Measurements from ENCODE around the gene MMP19. TPM values are rescaled to one million over a fixed set of nuclear protein-coding genes. Genes with fewer than 3 reads are reported as not detected.

The MMP19 gene
- total RNA-seq, 2 donors from 2014 or later, result 5.0 to 7.7 TPM

DNA sequence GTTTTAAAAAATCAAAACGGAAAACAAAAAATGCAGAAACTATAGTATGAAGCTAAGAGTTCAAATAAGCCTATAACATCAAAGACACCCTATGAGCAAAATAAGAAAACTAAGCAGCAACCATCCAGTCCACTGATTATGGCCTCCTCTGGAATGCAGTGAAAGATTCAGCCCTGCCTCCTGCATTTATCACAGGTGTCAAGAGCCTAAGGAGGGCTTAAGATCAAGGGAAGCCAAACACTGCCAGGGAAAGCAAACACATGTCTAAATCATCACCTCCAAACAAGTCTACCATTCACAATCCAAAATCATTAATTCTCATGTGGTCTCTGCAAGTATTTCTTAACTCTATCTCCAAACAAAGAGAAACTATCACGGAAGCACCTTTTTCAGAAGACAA lies 53.6 kb downstream of the MMP19 start:
- H3K4me1 ChIP-seq, result no peaks in the 10 kb centered on the region
- no peak overlapping the region for H3K4me3 ChIP-seq
- DNase-seq (ENCODE audit: low spot score), result no peak
- H3K27ac ChIP-seq, result no peak overlapping the region
- TF ChIP-seq CTCF (IDR thresholded peaks at IDR 0.05), result no peak
- no peaks in the 10 kb centered on the region for H3K27me3 ChIP-seq
- H3K36me3 ChIP-seq, result peaks cover 65% of the 10 kb centered on the region
- no peaks in the 10 kb centered on the region for H3K9me3 ChIP-seq

DNA sequence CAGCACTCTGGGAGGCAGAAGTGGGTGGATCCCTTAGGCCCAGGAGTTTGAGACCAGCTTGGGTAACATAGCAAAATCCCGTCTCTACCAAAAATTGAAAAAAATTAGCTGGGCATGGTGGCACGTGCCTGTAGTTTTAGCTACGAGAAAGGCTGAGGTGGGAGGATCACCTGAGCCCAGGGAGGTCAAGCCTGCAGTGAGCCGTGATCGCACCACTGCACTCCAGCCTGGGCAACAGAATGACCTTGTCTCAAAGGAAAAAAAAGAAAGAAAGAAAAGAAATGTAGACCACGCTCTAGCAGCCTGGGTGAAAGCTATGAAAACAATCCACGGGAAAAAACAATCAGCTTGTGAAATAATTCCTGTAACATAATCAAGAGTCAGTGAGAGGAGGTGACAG lies 54.2 kb downstream of the MMP19 start:
- no peak overlapping the region for H3K27ac ChIP-seq
- H3K9me3 ChIP-seq, result no peaks in the 10 kb centered on the region
- DNase-seq (ENCODE audit: low spot score), result no peak
- no peak for TF ChIP-seq CTCF (IDR thresholded peaks at IDR 0.05)
- no peaks in the 10 kb centered on the region for H3K27me3 ChIP-seq
- peaks cover 65% of the 10 kb centered on the region for H3K36me3 ChIP-seq
- no peak overlapping the region for H3K4me3 ChIP-seq
- H3K4me1 ChIP-seq, result no peaks in the 10 kb centered on the region

Other genes starting within 250 kb of the MMP19 start
- gene OR10P1, start 206.0 kb downstream of the MMP19 start, total RNA-seq, result not detected
- gene ITGA7, start 135.0 kb downstream of the MMP19 start, total RNA-seq, result 100 to 1,000 TPM; 291 to 309 TPM
- 100 to 1,000 TPM; 177 to 187 TPM for gene BLOC1S1, start 126.9 kb downstream of the MMP19 start, total RNA-seq
- gene RDH5, start 122.5 kb downstream of the MMP19 start, total RNA-seq, result 10 to 100 TPM; 13.0 to 22.4 TPM
- gene CD63, start 113.9 kb downstream of the MMP19 start, total RNA-seq, result 1,000 to 10,000 TPM; 1,041 to 1,122 TPM
- 1 to 10 TPM; 8.1 to 8.6 TPM for gene GDF11, start 99.8 kb downstream of the MMP19 start, total RNA-seq
- gene SARNP, start 25.2 kb downstream of the MMP19 start, total RNA-seq, result 10 to 100 TPM; 61.4 to 70.8 TPM
- gene ORMDL2, start 24.9 kb downstream of the MMP19 start, total RNA-seq, result 10 to 100 TPM in 1 of 2 donors, 1 to 10 TPM in 1; 6.5 to 17.1 TPM
- 10 to 100 TPM; 23.4 to 35.0 TPM for gene DNAJC14, start 13.3 kb downstream of the MMP19 start, total RNA-seq
- gene PYM1, start 85.0 kb upstream of the MMP19 start, total RNA-seq, result 10 to 100 TPM; 17.6 to 20.6 TPM
- gene DGKA, start 88.2 kb upstream of the MMP19 start, total RNA-seq, result 10 to 100 TPM in 1 of 2 donors, 1 to 10 TPM in 1; 7.3 to 22.8 TPM
- 1 to 10 TPM in 1 of 2 donors, under 1 TPM in 1; 0.67 to 1.1 TPM for gene PMEL, start 123.1 kb upstream of the MMP19 start, total RNA-seq
- 10 to 100 TPM in 1 of 2 donors, 1 to 10 TPM in 1; 5.4 to 13.8 TPM for gene CDK2, start 123.9 kb upstream of the MMP19 start, total RNA-seq
- gene RAB5B, start 131.1 kb upstream of the MMP19 start, total RNA-seq, result 100 to 1,000 TPM in 1 of 2 donors, 10 to 100 TPM in 1; 93.5 to 108 TPM
- 10 to 100 TPM; 23.9 to 37.7 TPM for gene SUOX, start 154.3 kb upstream of the MMP19 start, total RNA-seq
- 1 to 10 TPM; 2.6 to 3.9 TPM for gene IKZF4, start 178.1 kb upstream of the MMP19 start, total RNA-seq
- 1,000 to 10,000 TPM in 1 of 2 donors, 100 to 1,000 TPM in 1; 134 to 1,492 TPM for gene RPS26, start 199.0 kb upstream of the MMP19 start, total RNA-seq
- gene ERBB3, start 237.2 kb upstream of the MMP19 start, total RNA-seq, result 1 to 10 TPM; 3.2 to 7.2 TPM

Data from right atrium auricular region (tissue), 2 donors.